Liver (tissue), 9 donors: Measurements from ENCODE around the gene MARCHF2. TPM values are rescaled to one million over a fixed set of nuclear protein-coding genes. Genes with fewer than 3 reads are reported as not detected.

Source experiments
- DNase-seq: peaks from one replicate; pipeline ENCODE4 v3.0.0-alpha.2; 2017; ENCODE audit warnings: low spot score
- H3K27ac ChIP-seq, 2 donors: one replicate each; pipeline ENCODE4 v1.7.0; 2013; ENCODE audit warnings: inconsistent platforms in 2 of 2, low read length in 2 of 2, control low read depth in 1 of 2, low read depth in 1 of 2, mild to moderate bottlenecking in 1 of 2
- H3K27me3 ChIP-seq, 4 donors: one replicate each; pipeline versions ENCODE4 v1.6.1 to v1.7.0; 2013; ENCODE audit warnings: low read length in 3 of 4, inconsistent platforms in 1 of 4, mild to moderate bottlenecking in 1 of 4, moderate library complexity in 1 of 4; ENCODE audit not compliant: control insufficient read depth in 4 of 4, insufficient read depth in 4 of 4
- H3K36me3 ChIP-seq, 4 donors: one replicate each; pipeline versions ENCODE4 v1.6.1 to v1.7.0; 2013; ENCODE audit warnings: low read length in 3 of 4, mild to moderate bottlenecking in 3 of 4, low read depth in 1 of 4, moderate library complexity in 1 of 4; ENCODE audit not compliant: control insufficient read depth in 4 of 4, insufficient read depth in 3 of 4
- H3K4me1 ChIP-seq, 4 donors: one replicate each; pipeline versions ENCODE4 v1.6.1 to v1.7.0; 2013; ENCODE audit warnings: low read length in 3 of 4, mild to moderate bottlenecking in 3 of 4, moderate library complexity in 1 of 4; ENCODE audit not compliant: control insufficient read depth in 4 of 4, insufficient read depth in 4 of 4
- H3K4me3 ChIP-seq, 3 donors: one replicate each; pipeline versions ENCODE4 v1.6.1 to v1.7.0; 2013; ENCODE audit warnings: low read length in 3 of 3, control low read depth in 1 of 3, low read depth in 1 of 3, mild to moderate bottlenecking in 1 of 3
- H3K9ac ChIP-seq, 2 donors: one replicate each; pipeline ENCODE4 v1.7.0; 2013; ENCODE audit warnings: low read length in 2 of 2, mild to moderate bottlenecking in 2 of 2, moderate library complexity in 2 of 2, control low read depth in 1 of 2, low read depth in 1 of 2
- H3K9me3 ChIP-seq, 4 donors: one replicate each; pipeline versions ENCODE4 v1.6.1 to v1.7.0; 2013; ENCODE audit warnings: low read length in 3 of 4; ENCODE audit not compliant: control insufficient read depth in 4 of 4
- EGR1 ChIP-seq, 2 donors: IDR thresholded peaks; 2 replicates each; pipeline ENCODE4 v1.6.1; 2016 to 2018; ENCODE audit warnings: antibody characterized with exemption in 2 of 2, low read depth in 2 of 2
- FOXA1 ChIP-seq: IDR thresholded peaks from 2 replicates; pipeline ENCODE4 v1.6.1; 2016; ENCODE audit warnings: antibody characterized with exemption
- FOXA2 ChIP-seq: IDR thresholded peaks from 2 replicates; pipeline ENCODE4 v1.6.1; 2016; ENCODE audit warnings: antibody characterized with exemption
- GABPA ChIP-seq, 2 donors: IDR thresholded peaks in 1 of 2; conservative IDR thresholded peaks in 1 of 2; 2 replicates each; pipeline ENCODE4 v1.6.1; 2016; ENCODE audit warnings: antibody characterized with exemption in 2 of 2, mild to moderate bottlenecking in 1 of 2, moderate library complexity in 1 of 2
- HNF4A ChIP-seq, 2 donors: conservative IDR thresholded peaks; 2 replicates each; pipeline ENCODE4 v1.6.1; 2016; ENCODE audit warnings: antibody characterized with exemption in 2 of 2, mild to moderate bottlenecking in 2 of 2
- HNF4G ChIP-seq: IDR thresholded peaks from 2 replicates; pipeline ENCODE4 v1.6.1; 2016; ENCODE audit warnings: antibody characterized with exemption
- JUND ChIP-seq, 2 donors: IDR thresholded peaks; 2 replicates each; pipeline ENCODE4 v1.6.1; 2016; ENCODE audit warnings: antibody characterized with exemption in 2 of 2
- NR2F2 ChIP-seq: IDR thresholded peaks from 2 replicates; pipeline ENCODE4 v1.6.1; 2016; ENCODE audit warnings: antibody characterized with exemption
- RAD21 ChIP-seq, 2 donors: IDR thresholded peaks; 2 replicates each; pipeline ENCODE4 v1.6.1; 2016; ENCODE audit warnings: antibody characterized with exemption in 2 of 2, mild to moderate bottlenecking in 2 of 2
- RXRA ChIP-seq, 2 donors: IDR thresholded peaks; 2 replicates each; pipeline ENCODE4 v1.6.1; 2017 to 2018; ENCODE audit warnings: antibody characterized with exemption in 2 of 2, mild to moderate bottlenecking in 1 of 2
- TAF1 ChIP-seq: conservative IDR thresholded peaks from 2 replicates; pipeline ENCODE4 v1.6.1; 2016; ENCODE audit warnings: antibody characterized with exemption, mild to moderate bottlenecking
- YY1 ChIP-seq: IDR thresholded peaks from 2 replicates; pipeline ENCODE4 v1.6.1; 2016; ENCODE audit warnings: antibody characterized with exemption, mild to moderate bottlenecking
- WGBS: extraction: QIAGEN DNeasy Blood & Tissue Kit; methylation state at CpG from one replicate; pipeline ENCODE4 v1.1.7; 2013; 5-methylcytosine and 5-hydroxymethylcytosine counted together
- polyA plus RNA-seq, 2 donors: library from polyadenylated mRNA; stranded (reverse) in 1 of 2; unstranded in 1 of 2; fragments of 200-250 nt in 1 of 2; fragments of >200 nt in 1 of 2; fragmentation: Nextera tagmentation in 1 of 2; extraction: Ambion mirVana in 1 of 2; gene quantifications; one replicate each; pipeline versions ENCODE4 v1.2.1 to v1.2.3, GENCODE V29; 2013 to 2015
- total RNA-seq, 2 donors: library from RNA; depleted of rRNA; stranded (reverse); fragments of >200 nt; gene quantifications; one replicate each; pipeline ENCODE4 v1.2.3, GENCODE V29; 2014
- TF ChIP-seq, protein P1 (sequence below): IDR thresholded peaks from 2 replicates; pipeline ENCODE4 v1.6.1; 2016; ENCODE audit warnings: antibody characterized with exemption
- TF ChIP-seq, protein P2 (sequence below): IDR thresholded peaks from 2 replicates; pipeline ENCODE4 v1.6.1; 2016; ENCODE audit warnings: antibody characterized with exemption
- TF ChIP-seq, protein P3 (sequence below): IDR thresholded peaks from 2 replicates; pipeline ENCODE4 v1.6.1; 2016; ENCODE audit warnings: antibody characterized with exemption, mild to moderate bottlenecking
- TF ChIP-seq, protein P4 (sequence below): fragments of 150-350 bp; IDR thresholded peaks from 2 replicates; pipeline ENCODE4 v1.5.1; 2017; ENCODE audit warnings: improper control_type of control experiment, low read depth, low read length; ENCODE audit not compliant: missing input control
- TF ChIP-seq, protein P5 (sequence below): IDR thresholded peaks from 2 replicates; pipeline ENCODE4 v1.6.1; 2016; ENCODE audit warnings: antibody characterized with exemption
- donor health status: healthy.
- donor health status: healthy.
- donor health status: healthy.
- donor health status: healthy.
- donor health status: healthy.

MARCHF2 gene
- total and polyA plus RNA-seq, 4 donors: 21.6 to 89.5 (median 58.8) TPM

DNA sequence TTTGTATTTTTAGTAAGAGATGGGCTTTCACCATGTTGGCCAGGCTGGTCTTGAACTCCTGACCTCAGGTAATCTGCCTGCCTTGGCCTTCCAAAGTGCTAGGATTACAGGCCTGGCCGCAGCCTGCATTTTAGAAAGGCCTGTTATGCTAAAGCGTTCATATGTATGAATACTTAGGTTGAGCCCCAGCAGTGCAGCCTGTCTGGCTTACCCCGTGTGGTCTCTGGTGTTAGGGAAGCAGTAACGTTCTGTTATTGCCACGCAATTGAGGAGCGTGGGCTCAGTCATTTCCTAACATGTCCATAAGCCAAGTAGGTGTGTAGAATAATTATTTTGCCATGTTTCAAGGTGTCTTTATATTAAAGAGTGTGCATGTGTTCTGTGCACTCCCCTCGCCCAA lies 46.0 kb downstream of the MARCHF2 start:
- Histone ChIP-seq H3K27me3 (no peaks in the 10 kb centered on the region), H3K9ac (no peak overlapping the region), H3K4me1 (peaks cover 17 to 41% (median 35%) of the 10 kb centered on the region in 4 donors), H3K36me3 (peaks cover 2 to 36% (median 22%) of the 10 kb centered on the region in 4 donors), H3K9me3 (no peaks in the 10 kb centered on the region), H3K27ac (peak overlapping the region in 1 of 2 donors; percentile 7), H3K4me3 (no peak overlapping the region)
- WGBS: 66% methylated on average over 7 of the region's 7 CpGs
- TF ChIP-seq RXRA (IDR thresholded peaks at IDR 0.05): no peak
- no peak for TF ChIP-seq EGR1 (IDR thresholded peaks at IDR 0.05; ENCODE audit: low read depth in 2 of 2)
- no peak for TF ChIP-seq FOXA2
- no peak for TF ChIP-seq GABPA (IDR thresholded peaks at IDR 0.05 in 1 of 2, conservative IDR thresholded peaks at IDR 0.05 in 1 of 2)
- no peak for TF ChIP-seq JUND (IDR thresholded peaks at IDR 0.05)
- TF ChIP-seq, protein P1, sequence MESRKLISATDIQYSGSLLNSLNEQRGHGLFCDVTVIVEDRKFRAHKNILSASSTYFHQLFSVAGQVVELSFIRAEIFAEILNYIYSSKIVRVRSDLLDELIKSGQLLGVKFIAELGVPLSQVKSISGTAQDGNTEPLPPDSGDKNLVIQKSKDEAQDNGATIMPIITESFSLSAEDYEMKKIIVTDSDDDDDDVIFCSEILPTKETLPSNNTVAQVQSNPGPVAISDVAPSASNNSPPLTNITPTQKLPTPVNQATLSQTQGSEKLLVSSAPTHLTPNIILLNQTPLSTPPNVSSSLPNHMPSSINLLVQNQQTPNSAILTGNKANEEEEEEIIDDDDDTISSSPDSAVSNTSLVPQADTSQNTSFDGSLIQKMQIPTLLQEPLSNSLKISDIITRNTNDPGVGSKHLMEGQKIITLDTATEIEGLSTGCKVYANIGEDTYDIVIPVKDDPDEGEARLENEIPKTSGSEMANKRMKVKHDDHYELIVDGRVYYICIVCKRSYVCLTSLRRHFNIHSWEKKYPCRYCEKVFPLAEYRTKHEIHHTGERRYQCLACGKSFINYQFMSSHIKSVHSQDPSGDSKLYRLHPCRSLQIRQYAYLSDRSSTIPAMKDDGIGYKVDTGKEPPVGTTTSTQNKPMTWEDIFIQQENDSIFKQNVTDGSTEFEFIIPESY: no peak
- no peak for TF ChIP-seq HNF4G
- TF ChIP-seq, protein P2, sequence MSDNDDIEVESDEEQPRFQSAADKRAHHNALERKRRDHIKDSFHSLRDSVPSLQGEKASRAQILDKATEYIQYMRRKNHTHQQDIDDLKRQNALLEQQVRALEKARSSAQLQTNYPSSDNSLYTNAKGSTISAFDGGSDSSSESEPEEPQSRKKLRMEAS: no peak
- TF ChIP-seq HNF4A (conservative IDR thresholded peaks at IDR 0.05): no peak
- no peak for TF ChIP-seq TAF1
- no peak for TF ChIP-seq NR2F2
- TF ChIP-seq FOXA1: no peak
- TF ChIP-seq, protein P3, sequence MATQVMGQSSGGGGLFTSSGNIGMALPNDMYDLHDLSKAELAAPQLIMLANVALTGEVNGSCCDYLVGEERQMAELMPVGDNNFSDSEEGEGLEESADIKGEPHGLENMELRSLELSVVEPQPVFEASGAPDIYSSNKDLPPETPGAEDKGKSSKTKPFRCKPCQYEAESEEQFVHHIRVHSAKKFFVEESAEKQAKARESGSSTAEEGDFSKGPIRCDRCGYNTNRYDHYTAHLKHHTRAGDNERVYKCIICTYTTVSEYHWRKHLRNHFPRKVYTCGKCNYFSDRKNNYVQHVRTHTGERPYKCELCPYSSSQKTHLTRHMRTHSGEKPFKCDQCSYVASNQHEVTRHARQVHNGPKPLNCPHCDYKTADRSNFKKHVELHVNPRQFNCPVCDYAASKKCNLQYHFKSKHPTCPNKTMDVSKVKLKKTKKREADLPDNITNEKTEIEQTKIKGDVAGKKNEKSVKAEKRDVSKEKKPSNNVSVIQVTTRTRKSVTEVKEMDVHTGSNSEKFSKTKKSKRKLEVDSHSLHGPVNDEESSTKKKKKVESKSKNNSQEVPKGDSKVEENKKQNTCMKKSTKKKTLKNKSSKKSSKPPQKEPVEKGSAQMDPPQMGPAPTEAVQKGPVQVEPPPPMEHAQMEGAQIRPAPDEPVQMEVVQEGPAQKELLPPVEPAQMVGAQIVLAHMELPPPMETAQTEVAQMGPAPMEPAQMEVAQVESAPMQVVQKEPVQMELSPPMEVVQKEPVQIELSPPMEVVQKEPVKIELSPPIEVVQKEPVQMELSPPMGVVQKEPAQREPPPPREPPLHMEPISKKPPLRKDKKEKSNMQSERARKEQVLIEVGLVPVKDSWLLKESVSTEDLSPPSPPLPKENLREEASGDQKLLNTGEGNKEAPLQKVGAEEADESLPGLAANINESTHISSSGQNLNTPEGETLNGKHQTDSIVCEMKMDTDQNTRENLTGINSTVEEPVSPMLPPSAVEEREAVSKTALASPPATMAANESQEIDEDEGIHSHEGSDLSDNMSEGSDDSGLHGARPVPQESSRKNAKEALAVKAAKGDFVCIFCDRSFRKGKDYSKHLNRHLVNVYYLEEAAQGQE: no peak
- TF ChIP-seq, protein P4, sequence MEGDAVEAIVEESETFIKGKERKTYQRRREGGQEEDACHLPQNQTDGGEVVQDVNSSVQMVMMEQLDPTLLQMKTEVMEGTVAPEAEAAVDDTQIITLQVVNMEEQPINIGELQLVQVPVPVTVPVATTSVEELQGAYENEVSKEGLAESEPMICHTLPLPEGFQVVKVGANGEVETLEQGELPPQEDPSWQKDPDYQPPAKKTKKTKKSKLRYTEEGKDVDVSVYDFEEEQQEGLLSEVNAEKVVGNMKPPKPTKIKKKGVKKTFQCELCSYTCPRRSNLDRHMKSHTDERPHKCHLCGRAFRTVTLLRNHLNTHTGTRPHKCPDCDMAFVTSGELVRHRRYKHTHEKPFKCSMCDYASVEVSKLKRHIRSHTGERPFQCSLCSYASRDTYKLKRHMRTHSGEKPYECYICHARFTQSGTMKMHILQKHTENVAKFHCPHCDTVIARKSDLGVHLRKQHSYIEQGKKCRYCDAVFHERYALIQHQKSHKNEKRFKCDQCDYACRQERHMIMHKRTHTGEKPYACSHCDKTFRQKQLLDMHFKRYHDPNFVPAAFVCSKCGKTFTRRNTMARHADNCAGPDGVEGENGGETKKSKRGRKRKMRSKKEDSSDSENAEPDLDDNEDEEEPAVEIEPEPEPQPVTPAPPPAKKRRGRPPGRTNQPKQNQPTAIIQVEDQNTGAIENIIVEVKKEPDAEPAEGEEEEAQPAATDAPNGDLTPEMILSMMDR: no peak
- TF ChIP-seq, protein P5, sequence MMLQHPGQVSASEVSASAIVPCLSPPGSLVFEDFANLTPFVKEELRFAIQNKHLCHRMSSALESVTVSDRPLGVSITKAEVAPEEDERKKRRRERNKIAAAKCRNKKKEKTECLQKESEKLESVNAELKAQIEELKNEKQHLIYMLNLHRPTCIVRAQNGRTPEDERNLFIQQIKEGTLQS: no peak
- TF ChIP-seq YY1: no peak
- no peak for TF ChIP-seq RAD21 (IDR thresholded peaks at IDR 0.05)
- DNase-seq: no peak
